PC-3 (cell line): ENCODE measurements around the gene PRADC1.

Experiments
- EZH2 ChIP-seq: fragments of 300-600 bp; sonication (generic); IDR thresholded peaks from one replicate; pipeline ENCODE4 v1.6.1; 2017; ENCODE audit warnings: antibody characterized with exemption, mild to moderate bottlenecking, low read length; ENCODE audit not compliant: unreplicated experiment
- TF ChIP-seq, protein P1 (sequence below): fragments of 300-600 bp; sonication (generic); conservative IDR thresholded peaks from 2 replicates; pipeline ENCODE4 v1.5.1; 2017; ENCODE audit warnings: antibody characterized with exemption, low read depth, mild to moderate bottlenecking, low read length

DNA sequence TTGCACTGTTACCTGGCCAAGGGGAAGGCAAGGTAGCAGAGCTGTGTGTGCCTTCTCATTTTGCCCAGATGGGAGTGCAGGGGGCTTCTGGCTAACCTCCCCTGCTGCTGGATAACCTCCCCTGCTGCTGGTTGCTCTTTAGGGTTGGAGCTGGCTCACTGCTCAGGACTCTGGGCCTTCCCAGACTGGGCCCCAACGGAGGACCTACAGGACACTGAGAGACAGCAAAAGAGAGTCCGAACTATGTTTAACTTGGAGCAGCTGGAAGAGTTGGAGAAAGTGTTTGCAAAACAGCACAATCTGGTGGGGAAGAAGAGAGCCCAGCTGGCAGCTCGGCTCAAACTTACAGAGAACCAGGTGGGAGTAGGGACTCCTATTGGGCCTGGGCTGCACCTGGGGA lies 24.8 kb downstream of the PRADC1 start:
- TF ChIP-seq EZH2, result no peak
- TF ChIP-seq, protein P1, sequence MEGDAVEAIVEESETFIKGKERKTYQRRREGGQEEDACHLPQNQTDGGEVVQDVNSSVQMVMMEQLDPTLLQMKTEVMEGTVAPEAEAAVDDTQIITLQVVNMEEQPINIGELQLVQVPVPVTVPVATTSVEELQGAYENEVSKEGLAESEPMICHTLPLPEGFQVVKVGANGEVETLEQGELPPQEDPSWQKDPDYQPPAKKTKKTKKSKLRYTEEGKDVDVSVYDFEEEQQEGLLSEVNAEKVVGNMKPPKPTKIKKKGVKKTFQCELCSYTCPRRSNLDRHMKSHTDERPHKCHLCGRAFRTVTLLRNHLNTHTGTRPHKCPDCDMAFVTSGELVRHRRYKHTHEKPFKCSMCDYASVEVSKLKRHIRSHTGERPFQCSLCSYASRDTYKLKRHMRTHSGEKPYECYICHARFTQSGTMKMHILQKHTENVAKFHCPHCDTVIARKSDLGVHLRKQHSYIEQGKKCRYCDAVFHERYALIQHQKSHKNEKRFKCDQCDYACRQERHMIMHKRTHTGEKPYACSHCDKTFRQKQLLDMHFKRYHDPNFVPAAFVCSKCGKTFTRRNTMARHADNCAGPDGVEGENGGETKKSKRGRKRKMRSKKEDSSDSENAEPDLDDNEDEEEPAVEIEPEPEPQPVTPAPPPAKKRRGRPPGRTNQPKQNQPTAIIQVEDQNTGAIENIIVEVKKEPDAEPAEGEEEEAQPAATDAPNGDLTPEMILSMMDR, result no peak
